NCI-H748 (cell line): ENCODE measurements around the gene TRAPPC4.
"Not testable (repeated sequence)": the region's sequence is repeated elsewhere in the genome, so short reads cannot be mapped to it uniquely, and the experiment has no call there.

Experiments used
- DNase-seq: peaks from one replicate; lab custom pipeline; 2025; ENCODE audit not compliant: unreplicated experiment; lab: John Stamatoyannopoulos, UW

TRAPPC4 gene, protein sequence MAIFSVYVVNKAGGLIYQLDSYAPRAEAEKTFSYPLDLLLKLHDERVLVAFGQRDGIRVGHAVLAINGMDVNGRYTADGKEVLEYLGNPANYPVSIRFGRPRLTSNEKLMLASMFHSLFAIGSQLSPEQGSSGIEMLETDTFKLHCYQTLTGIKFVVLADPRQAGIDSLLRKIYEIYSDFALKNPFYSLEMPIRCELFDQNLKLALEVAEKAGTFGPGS

DNA sequence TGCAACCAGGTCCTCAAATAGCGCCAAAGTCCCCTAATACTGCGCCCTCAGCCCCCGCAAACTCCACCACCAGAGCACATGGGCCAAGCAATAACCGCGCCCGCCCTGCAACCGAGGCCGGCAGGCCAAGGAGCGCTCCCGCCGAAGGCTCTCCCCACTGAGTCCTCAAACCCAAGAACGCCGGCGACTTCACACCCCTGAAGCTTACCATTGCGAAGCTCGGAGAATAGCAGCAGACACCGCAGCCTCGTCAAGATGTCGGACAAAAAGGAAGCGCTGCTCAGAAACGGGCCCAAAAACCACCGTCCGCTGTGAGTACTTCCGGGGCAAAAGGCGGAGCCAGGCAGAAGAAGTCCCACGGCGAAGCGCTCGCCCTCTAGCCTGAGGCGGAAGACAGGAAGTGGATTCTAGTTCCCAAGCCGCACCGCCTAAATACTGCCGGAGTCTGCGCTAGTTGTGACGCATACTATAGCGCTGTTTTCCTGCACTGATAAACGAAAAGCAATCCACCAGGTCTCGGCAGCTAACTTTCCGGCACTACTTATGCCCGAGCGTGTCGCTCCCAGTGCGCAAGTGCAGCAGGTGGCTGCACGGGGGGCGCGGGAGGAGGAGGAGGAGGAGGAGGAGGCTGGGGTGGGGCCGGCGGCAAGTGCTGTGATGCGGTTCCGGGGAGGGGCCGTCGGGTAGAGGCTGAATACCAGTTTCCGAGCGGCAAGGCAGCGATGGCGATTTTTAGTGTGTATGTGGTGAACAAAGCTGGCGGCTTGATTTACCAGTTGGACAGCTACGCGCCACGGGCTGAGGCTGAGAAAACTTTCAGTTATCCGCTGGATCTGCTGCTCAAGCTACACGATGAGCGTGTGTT is at the start of gene TRAPPC4, which contains the start of gene RPS25:
TSS of gene TRAPPC4 (plus strand) at position 693 of the 865 bp plus-strand sequence. CDS start at position 723, 30 bp downstream.
TSS of gene RPS25 (minus strand) at position 270 of the 865 bp plus-strand sequence. CDS start at position 211, 59 bp downstream.
- peak; percentile 93 for DNase-seq

DNA sequence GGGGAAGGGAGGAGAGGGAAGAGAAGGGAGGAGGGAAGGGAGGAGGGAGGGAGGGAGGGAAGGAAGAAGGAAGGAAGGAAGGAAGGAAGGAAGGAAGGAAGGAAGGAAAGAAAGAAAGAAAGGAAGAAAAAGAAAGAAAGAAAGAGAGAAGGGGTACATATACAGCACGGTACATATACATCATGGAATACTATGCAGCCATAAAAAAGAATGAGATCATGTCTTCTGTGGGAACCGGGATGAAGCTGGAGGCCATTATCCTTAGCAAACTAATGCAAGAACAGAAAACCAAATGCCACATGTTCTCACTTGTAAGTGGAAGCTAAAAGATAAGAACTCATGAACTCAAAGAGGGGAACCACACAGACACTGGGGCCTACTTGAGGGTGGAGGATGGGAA is 49.1 kb upstream of the TRAPPC4 start:
- not testable (repeated sequence) for DNase-seq

DNA sequence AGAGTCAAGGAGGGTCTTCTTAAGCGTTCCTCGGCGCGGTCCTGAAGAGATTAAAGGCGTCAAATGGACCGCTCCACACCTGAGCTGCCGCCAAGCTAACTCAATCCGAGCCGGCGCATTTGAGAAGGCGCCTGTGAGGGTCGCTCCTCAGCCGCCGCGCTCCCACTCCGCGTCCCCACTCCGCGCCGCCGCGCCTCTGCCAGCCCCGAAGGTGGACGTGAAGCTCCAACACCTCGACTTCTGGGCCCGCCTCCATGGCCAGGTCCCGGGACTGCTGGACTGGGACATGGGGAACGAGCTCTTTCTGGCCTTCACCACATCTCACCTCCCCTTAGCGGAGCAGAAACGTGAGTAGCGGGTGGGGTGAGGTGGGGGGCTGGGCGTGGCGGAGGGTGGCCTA is 46.9 kb upstream of the TRAPPC4 start, which contains the start of gene FOXR1:
TSS of gene FOXR1 (plus strand) at position 116 of the 400 bp plus-strand sequence. CDS start at position 287, 171 bp downstream.
- DNase-seq, result no peak

DNA sequence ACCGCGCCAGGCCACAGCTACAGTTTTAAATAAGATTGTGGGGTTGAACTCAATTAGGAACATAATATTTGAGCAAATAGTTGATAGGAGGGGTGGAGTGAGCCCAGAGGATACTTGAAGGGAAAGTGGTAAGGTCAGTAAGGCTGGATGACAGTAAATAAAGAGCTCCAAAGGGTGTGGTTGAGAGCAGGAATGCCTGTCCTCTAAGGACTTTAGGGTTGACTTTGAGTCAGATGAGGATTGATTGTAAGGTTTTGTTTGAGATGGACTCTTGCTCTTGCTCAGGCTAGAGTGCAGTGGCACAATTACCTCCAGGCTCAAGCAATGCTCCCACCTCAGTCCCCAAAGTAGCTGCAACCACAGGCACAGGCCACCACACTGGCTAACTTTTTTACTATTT is 44.6 kb upstream of the TRAPPC4 start:
- no peak for DNase-seq

DNA sequence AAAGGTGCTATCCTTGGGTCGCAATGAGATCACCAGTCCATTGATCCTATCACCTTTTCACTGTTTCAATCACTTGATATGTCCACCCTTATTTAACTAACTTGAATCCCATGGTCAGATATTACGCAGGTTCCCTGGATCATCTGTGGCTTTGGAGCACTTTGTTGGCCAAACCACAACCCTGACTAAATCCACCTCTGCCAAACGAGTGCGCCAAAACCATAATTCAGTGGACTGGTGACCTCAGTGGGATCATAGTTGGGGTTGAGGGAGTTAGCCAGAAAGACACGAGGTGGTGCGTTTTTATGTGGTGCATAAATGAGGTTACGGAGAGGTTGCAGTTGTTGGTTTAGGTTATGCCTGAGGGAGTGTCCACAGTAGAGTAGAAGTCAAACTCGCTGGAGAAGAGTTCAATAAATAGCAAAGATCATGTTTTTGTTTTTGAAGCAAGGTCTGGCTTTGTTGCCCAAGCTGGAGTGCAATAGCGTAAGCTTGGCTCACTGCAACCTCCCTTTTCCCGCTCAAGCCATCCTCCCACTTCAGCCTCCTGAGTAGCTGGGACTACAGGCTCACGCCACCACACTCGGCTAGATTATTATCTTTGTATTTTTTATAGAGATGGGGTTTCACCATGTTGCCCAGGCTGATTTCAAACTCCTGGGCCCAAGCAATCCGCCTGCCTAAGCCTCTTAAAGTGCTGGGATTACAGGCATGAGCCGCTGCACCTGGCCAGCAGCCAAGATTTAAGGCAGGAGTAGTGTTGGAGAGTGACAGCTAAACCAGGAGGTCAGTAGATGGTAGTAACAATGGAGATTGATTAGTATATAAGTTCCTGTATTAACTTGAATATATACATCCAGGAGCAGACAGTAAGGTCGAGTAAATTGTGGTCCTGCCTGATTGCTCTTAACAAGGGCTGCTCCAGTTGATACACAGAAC is 42.5 kb upstream of the TRAPPC4 start:
- no peak for DNase-seq

DNA sequence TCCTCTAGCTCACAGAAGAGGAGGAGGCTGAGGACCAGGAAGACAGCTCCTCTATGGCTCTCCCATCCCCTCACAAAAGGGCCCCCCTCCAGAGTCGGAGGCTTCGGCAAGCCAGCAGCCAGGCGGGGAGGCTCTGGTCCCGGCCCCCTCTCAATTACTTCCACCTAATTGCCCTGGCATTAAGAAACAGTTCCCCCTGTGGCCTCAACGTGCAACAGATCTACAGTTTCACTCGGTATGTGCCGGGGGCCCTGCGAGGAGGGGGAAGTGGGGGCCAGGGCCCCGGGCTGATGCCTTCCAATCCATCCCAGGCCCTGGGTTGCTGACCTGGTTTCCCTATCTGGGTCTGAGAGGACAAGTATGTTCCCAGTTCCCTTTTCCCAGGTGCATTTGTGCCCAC is 39.1 kb upstream of the TRAPPC4 start:
- DNase-seq, result no peak

DNA sequence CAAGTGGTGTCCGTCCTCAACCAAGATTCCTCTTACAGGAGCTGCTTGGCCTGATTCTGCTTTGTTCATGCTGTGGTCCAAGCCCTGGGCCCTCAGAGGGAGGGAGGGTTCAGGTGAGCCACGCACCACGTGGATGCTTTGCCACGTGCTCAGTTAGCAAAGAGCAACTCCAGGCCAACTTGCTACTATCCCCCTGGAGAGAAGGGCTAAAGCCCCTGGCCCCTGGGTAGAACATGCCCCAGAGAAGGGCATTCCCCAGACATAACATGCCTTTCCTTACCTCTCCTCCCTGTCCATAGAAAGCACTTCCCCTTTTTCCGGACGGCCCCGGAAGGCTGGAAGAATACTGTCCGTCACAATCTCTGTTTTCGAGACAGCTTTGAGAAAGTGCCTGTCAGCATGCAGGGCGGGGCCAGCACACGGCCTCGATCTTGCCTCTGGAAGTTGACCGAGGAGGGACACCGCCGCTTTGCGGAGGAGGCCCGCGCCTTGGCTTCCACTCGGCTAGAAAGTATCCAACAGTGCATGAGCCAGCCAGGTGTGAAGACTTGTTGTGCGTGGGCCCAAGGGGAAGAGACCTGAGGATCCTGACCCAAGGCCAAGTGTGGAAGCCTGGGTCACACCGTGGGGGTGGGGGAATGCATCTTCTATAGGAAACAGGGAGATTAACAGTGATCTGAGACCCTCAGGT is 38.2 kb upstream of the TRAPPC4 start:
- DNase-seq, result no peak

DNA sequence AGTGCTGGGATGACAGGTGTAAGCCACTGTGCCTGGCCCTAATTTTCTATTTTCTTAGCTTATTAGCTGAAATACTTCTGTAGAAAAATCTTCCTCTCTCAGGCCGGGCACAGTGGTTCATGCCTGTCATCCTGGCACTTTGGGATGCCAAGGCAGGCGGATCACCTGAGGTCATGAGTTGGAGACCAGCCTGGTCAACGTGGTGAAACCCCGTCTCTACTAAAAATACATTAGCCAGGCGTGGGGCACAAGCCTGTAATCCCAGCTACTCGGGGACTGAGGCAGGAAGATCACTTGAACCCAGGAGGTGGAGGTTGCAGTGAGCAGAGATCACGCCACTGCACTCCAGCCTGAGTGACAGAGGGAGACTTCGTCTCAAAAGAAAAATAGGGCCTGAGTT is 34.2 kb upstream of the TRAPPC4 start:
- not testable (repeated sequence) for DNase-seq

DNA sequence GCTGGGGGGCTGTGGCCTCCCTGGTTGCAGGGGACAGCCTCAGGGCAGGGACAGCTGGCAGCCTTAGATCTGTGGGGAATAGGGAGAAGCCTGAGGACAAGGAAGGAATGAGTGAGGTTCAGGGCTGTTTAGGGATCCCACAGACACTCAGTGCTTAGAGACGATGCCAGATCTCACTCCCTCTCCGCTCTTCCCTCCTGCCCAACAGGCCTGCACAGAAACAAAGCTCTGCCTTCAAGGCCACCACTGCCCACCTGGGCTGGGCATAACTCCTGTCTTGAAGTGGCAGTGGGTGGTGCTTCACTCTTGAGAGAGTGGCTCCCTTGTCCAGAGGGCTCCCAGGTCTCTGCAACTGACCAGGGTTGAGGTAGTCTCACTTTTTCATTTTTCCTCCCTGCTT is 33.7 kb upstream of the TRAPPC4 start:
- no peak for DNase-seq

DNA sequence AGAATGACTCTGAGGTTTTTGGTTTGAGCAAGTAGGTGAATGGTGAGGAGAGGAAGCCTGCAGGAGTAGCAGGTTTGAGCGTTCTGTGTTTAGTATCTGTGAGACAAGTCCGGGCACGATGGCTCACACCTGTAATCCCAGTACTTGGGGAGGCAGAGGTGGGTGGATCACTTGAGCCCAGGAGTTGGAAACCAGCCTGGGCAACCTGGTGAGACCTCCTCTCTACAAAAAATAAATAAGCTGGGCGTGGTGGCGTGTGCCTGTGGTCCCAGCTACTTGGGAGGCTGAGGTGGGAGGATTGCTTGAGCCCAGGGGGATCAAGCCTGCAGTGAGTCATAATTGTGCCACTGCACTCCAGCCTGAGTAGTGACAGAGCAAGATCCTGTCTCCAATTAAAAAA is 30.3 kb upstream of the TRAPPC4 start:
- peak; percentile 11 for DNase-seq

DNA sequence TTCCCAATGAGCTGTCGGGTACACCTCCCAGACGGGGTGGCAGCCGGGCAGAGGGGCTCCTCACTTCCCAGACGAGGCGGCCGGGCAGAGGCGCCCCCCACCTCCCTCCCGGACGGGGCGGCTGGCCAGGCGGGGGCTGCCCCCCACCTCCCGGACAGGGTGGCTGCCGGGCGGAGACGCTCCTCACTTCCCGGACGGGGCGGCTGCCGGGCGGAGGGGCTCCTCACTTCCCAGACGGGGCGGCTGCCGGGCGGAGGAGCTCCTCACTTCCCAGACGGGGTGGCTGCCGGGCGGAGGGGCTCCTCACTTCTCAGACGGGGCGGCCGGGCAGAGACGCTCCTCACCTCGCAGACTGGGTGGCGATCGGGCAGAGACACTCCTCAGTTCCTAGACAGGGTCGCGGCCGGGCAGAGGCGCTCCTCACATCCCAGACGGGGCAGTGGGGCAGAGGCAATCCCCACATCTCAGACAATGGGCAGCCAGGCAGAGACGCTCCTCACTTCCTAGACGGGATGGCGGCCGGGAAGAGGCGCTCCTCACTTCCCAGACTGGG is 27.0 kb upstream of the TRAPPC4 start:
- DNase-seq, result not testable (repeated sequence)

DNA sequence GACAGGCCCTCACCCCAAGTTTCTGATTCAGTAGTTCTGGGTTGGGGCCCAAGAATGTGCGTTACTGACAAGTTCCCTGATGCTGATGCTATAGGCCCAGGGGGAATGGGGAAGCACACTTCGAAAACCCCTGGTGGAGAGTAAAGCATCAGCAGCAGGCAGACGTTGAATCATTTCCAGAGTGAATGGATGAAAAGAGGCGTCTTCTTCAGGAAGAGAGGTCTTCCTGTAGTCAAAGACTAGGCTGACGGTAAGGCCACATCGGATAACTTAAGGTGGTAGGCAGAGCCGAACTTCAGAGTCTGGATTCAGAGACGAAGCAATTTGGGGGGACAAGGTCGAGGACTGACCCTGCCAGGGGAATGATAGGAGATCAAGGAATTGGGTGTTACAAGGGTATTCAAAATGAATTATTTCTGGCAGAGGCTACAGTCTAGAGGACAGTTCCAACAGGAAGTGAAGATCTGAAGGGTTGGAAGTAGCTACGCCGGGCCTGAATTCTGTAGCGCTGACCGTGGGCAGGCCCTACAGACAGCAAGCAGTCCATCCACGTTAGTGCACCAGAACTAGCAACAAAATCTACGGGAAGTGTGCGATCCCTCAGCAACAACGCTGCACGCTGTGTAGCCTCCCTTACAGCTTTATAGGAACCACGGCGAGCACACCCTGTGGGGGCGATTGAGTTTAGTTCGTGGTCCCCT is 21.5 kb upstream of the TRAPPC4 start:
- DNase-seq, result peak; percentile 47

DNA sequence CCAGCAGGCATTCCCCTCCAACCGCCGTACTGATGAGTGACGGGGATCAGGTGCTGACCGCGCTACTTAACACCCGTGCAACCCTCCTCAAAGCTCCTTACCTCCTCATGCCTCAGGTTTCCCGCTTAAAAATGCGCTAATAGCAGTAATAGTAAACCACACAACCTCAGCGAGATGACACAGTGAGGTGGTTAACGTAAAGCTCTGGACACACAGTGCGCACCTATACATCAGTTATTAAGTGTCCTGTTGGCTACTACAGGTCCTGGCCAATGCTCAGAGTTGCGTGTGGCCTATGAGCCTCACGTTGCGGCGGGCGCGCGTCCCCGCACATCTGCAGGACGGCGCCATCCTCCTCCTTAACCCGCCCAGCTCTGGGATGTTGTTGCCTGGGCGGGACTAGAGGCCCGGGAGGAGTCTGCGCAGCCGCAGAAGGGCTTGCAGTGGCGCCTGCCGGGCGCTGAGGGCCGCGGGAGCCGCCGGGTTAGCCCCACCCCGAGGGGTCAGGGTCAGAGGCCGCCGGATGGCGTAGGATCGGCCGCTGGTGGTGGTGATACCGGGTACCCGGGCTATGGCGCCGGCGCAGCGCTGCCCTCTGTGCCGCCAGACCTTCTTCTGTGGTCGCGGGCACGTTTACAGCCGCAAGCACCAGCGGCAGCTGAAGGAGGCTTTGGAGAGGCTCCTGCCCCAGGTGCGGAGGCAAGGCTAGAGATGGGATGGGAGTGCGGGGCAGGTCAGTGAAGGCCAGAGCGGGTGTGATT is 20.8 kb upstream of the TRAPPC4 start, which contains the start of gene CENATAC:
TSS of gene CENATAC (plus strand) at position 512 of the 761 bp plus-strand sequence. CDS start at position 572, 60 bp downstream.
- peak; percentile 90 for DNase-seq

DNA sequence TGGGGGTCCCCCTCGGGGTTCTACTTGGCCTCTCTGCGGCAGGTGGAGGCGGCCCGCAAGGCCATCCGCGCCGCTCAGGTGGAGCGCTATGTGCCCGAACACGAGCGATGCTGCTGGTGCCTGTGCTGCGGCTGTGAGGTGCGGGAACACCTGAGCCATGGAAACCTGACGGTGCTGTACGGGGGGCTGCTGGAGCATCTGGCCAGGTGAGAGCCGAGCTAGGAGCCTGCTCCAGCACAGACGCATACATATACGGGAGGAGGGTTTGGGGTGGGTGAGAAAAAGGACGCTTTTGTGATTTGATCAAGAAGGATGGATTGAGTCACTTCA is 20.2 kb upstream of the TRAPPC4 start:
- DNase-seq, result peak; percentile 39

DNA sequence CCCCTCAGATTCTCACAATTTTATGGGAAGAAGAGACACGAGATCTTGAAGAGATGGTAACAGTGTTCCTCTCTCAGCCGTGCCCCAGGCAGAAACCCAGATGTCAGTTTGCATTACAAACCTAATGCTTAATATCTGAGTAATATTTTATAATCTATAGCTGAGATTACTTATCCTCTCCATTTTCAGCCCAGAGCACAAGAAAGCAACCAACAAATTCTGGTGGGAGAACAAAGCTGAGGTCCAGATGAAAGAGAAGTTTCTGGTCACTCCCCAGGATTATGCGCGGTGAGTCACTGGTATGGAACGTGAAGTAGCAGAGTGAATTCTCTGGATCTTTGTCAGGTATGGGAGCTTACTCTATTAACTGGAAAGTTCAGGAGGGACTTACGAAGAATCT is 19.7 kb upstream of the TRAPPC4 start:
- DNase-seq, result no peak

DNA sequence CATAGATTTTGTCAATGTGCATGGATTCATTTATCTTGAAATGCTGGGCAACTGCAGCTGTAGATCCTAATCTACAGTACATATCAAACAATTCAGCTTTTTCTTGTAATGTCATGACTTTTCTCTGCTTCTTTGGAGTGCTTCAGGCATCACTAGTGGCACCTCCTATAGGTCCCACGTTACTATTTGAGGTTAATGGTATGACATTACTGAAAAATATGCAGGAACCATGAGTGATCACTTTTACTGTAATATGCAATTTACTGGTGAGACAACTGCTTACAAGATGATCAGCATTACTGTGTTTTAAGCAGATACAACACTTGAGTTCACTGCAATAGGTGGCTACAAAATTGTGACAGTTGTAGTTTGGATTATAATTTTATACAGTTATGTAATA is 17.7 kb upstream of the TRAPPC4 start:
- DNase-seq, result no peak

DNA sequence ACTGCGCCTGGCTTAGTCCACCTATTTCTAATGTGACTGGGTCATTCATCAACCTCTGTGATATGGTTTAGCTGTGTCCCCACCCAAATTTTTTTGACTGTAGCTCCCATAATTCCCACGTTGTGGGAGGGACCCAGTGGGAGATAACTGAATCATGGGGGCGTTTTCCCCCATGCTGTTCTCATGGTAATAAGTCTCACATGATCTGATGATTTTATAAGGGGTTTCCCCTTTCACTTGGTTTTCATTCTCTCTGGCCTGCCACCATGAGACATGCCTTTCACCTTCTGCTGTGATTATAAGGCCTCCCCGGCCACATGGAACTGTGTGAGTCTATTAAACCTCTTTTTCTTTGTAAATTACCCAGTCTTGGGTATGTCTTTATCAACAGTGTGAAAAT is 11.9 kb upstream of the TRAPPC4 start:
- DNase-seq, result no peak

DNA sequence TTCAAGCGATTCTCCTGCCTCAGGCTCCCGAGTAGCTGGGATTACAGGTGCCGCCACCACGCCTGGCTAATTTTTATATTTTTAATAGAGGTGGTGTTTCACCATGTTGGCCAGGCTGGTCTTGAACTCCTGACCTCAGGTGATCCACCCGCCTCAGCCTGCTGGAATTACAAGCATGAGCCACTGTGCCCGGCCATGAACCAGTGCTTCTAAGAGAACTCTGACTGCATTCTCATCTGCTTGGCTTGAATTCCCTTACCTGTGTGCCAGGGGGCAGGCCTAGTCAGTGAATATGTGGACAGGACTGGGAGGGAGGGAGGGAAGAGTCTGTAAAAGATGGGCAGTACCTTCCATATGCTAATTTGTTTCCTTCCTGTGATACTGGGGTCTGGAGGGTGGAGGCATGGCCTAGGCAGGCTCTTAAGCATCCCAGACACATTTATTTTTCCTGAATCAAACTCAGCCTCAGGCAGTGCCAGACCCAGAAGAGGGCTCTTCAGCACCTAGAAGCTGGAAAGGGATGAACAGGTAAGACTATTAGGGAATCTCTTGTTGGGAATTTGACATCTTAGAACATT is 7.0 kb upstream of the TRAPPC4 start:
- DNase-seq, result no peak
